Measurements from ENCODE around the gene ZNF714. TPM values are rescaled to one million over a fixed set of nuclear protein-coding genes. Genes with fewer than 3 reads are reported as not detected.
"Not testable (repeated sequence)": the region's sequence is repeated elsewhere in the genome, so short reads cannot be mapped to it uniquely, and the experiment has no call there.

The ZNF714 gene
- total RNA-seq, 1 experiment from 2014 or later, result 8.8 TPM

GRCh38 chr19:21134934-21135366 lies 52.9 kb downstream of the ZNF714 start:
- no peaks in the 10 kb centered on the region for H3K36me3 ChIP-seq (ENCODE audit: low read depth, low read length)
- no TSS peak for BruUV-seq (replicated peaks)
- DNase-seq, result no peak
- no peaks in the 10 kb centered on the region for H4K20me1 ChIP-seq (ENCODE audit: low read length)
- H3K4me3 ChIP-seq (ENCODE audit: low read length), result no peak overlapping the region
- H3K79me2 ChIP-seq (ENCODE audit: low read length), result no peaks in the 10 kb centered on the region
- no peak for ATAC-seq
- H3K9me3 ChIP-seq (ENCODE audit: low read length), result no peaks in the 10 kb centered on the region
- H3K9ac ChIP-seq (ENCODE audit: low read length), result no peak overlapping the region
- no peak overlapping the region for H3K4me2 ChIP-seq (ENCODE audit: low read length)
- H3K4me1 ChIP-seq (ENCODE audit: insufficient read depth, low read length), result no peaks in the 10 kb centered on the region
- intact Hi-C loops (cut with micrococcal nuclease), result no loop called here
- no peaks in the 10 kb centered on the region for H3K27me3 ChIP-seq (ENCODE audit: low read length)
- H2AFZ ChIP-seq (ENCODE audit: low read length), result no peak overlapping the region
- H3F3A ChIP-seq (ENCODE audit: low read length, unreplicated experiment), result no peaks in the 10 kb centered on the region
- ChIA-PET CTCF (no interaction called here), POLR2A (ENCODE audit: unreplicated experiment) (no interaction called here)
- no peak for TF ChIP-seq EZH2phosphoT487 (IDR thresholded peaks at IDR 0.05; ENCODE audit: borderline replicate concordance, low read length)
- TF ChIP-seq, protein P1, sequence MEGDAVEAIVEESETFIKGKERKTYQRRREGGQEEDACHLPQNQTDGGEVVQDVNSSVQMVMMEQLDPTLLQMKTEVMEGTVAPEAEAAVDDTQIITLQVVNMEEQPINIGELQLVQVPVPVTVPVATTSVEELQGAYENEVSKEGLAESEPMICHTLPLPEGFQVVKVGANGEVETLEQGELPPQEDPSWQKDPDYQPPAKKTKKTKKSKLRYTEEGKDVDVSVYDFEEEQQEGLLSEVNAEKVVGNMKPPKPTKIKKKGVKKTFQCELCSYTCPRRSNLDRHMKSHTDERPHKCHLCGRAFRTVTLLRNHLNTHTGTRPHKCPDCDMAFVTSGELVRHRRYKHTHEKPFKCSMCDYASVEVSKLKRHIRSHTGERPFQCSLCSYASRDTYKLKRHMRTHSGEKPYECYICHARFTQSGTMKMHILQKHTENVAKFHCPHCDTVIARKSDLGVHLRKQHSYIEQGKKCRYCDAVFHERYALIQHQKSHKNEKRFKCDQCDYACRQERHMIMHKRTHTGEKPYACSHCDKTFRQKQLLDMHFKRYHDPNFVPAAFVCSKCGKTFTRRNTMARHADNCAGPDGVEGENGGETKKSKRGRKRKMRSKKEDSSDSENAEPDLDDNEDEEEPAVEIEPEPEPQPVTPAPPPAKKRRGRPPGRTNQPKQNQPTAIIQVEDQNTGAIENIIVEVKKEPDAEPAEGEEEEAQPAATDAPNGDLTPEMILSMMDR (conservative IDR thresholded peaks at IDR 0.05; ENCODE audit: low read depth, low read length), result no peak
- TF ChIP-seq EZH2 (IDR thresholded peaks at IDR 0.05; ENCODE audit: low read length, unreplicated experiment), result no peak
- no peak overlapping the region for H3K27ac ChIP-seq (ENCODE audit: low read length)
- no peaks in the 10 kb centered on the region for H3K9me2 ChIP-seq (replicated peaks; ENCODE audit: low read length)

DNA sequence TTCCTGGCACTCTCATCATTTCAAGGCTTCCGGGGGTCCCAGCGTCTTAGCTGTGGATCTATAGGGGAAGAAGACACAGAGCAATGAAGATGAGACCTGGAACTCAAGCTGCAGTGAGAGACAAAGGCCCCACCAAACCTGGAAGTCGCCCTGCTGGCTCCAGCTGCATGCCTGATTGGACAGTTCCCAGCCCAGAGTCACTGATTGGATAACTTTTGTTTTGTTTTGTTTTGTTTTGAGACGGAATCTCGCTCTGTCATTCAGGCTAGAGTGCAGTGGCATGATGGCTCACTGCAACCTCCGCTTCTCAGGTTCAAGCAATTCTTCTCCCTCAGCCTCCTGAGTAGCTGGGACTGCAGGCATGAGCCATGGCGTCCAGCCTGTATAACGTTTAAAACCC lies 53.4 kb downstream of the ZNF714 start:
- ATAC-seq, result no peak
- H3K36me3 ChIP-seq (ENCODE audit: low read depth, low read length), result no peaks in the 10 kb centered on the region
- H3K27me3 ChIP-seq (ENCODE audit: low read length), result no peaks in the 10 kb centered on the region
- H3K4me2 ChIP-seq (ENCODE audit: low read length), result no peak overlapping the region
- ChIA-PET CTCF (no interaction called here), POLR2A (ENCODE audit: unreplicated experiment) (no interaction called here)
- TF ChIP-seq EZH2phosphoT487 (IDR thresholded peaks at IDR 0.05; ENCODE audit: borderline replicate concordance, low read length) (no peak), EZH2 (IDR thresholded peaks at IDR 0.05; ENCODE audit: low read length, unreplicated experiment) (no peak)
- TF ChIP-seq, protein P1 (conservative IDR thresholded peaks at IDR 0.05; ENCODE audit: low read depth, low read length), result no peak
- H3K9me3 ChIP-seq (ENCODE audit: low read length), result no peaks in the 10 kb centered on the region
- no peaks in the 10 kb centered on the region for H3K4me1 ChIP-seq (ENCODE audit: insufficient read depth, low read length)
- no peak overlapping the region for H3K9ac ChIP-seq (ENCODE audit: low read length)
- H2AFZ ChIP-seq (ENCODE audit: low read length), result no peak overlapping the region
- no peak overlapping the region for H3K4me3 ChIP-seq (ENCODE audit: low read length)
- no peaks in the 10 kb centered on the region for H3F3A ChIP-seq (ENCODE audit: low read length, unreplicated experiment)
- H3K27ac ChIP-seq (ENCODE audit: low read length), result no peak overlapping the region
- DNase-seq, result no peak
- intact Hi-C loops (cut with micrococcal nuclease), result no loop called here
- H4K20me1 ChIP-seq (ENCODE audit: low read length), result no peaks in the 10 kb centered on the region
- no peaks in the 10 kb centered on the region for H3K9me2 ChIP-seq (replicated peaks; ENCODE audit: low read length)
- H3K79me2 ChIP-seq (ENCODE audit: low read length), result no peaks in the 10 kb centered on the region
- no TSS peak for BruUV-seq (replicated peaks)

DNA sequence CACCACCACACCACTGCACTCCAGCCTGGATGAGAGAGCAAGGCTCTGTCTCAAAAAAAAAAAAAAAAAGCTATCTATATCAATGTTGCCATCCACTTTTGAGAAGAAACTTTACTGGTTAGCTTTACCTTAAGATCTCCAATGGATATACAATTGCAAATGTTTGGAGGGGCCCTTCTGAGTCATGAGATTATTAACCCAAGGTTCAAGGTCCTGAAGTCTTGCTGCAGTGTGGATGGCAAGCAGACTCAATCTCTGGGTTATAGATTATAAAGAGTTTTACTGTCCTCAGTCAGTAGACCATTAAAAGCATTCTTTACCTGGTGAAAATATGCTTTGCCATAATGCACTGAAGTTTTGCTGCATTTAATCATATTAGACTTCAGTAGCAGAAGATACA lies 56.1 kb downstream of the ZNF714 start:
- DNase-seq (no peak), ATAC-seq (no peak)
- Histone ChIP-seq H3K27ac (ENCODE audit: low read length) (no peak overlapping the region), H3K79me2 (ENCODE audit: low read length) (peaks cover 13% of the 10 kb centered on the region), H4K20me1 (ENCODE audit: low read length) (no peaks in the 10 kb centered on the region), H3F3A (ENCODE audit: low read length, unreplicated experiment) (no peaks in the 10 kb centered on the region), H3K4me2 (ENCODE audit: low read length) (no peak overlapping the region), H3K27me3 (ENCODE audit: low read length) (no peaks in the 10 kb centered on the region), H3K4me1 (ENCODE audit: insufficient read depth, low read length) (0 out of 2 replicates have a peak, but pooled peaks cover 6% of the 10 kb centered on the region), H3K9ac (ENCODE audit: low read length) (no peak overlapping the region), H3K36me3 (ENCODE audit: low read depth, low read length) (0 out of 2 replicates have a peak, but pooled peaks cover under 1% of the 10 kb centered on the region), H2AFZ (ENCODE audit: low read length) (no peak overlapping the region), H3K9me3 (ENCODE audit: low read length) (no peaks in the 10 kb centered on the region), H3K4me3 (ENCODE audit: low read length) (no peak overlapping the region), H3K9me2 (replicated peaks; ENCODE audit: low read length) (no peaks in the 10 kb centered on the region)
- intact Hi-C loops (cut with micrococcal nuclease), result no loop called here
- TF ChIP-seq, protein P1 (conservative IDR thresholded peaks at IDR 0.05; ENCODE audit: low read depth, low read length), result no peak
- TF ChIP-seq EZH2 (IDR thresholded peaks at IDR 0.05; ENCODE audit: low read length, unreplicated experiment) (no peak), EZH2phosphoT487 (IDR thresholded peaks at IDR 0.05; ENCODE audit: borderline replicate concordance, low read length) (no peak)
- ChIA-PET CTCF (no interaction called here), POLR2A (ENCODE audit: unreplicated experiment) (no interaction called here)
- no TSS peak for BruUV-seq (replicated peaks)

DNA sequence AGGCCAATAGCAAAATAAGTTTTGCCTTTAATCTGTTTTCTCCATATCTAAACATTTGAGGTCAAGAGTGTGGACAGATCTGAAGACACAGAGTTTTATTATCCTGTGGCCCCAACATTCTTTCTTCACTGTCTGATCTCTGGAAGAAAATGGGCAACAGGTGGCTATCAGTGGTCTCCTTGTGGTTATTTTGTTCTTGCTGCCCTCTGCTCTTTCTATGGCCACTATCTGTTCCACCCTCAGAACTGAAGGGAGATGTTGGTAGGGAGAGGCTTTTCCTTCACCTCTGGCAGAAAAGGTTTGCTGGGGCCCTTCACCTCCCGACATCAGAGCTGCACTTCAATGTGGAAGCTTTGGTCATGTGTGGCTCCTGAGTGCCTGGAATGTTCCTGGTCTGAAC lies 59.0 kb downstream of the ZNF714 start:
- DNase-seq; H3K4me1 ChIP-seq (ENCODE audit: insufficient read depth, low read length); H3K4me3 ChIP-seq (ENCODE audit: low read length); POLR2A ChIA-PET (ENCODE audit: unreplicated experiment); BruUV-seq (replicated peaks); H3K27me3 ChIP-seq (ENCODE audit: low read length); ATAC-seq; CTCF ChIA-PET; intact Hi-C loops (cut with micrococcal nuclease); H3F3A ChIP-seq (ENCODE audit: low read length, unreplicated experiment); H3K27ac ChIP-seq (ENCODE audit: low read length); H3K4me2 ChIP-seq (ENCODE audit: low read length); H3K9me2 ChIP-seq (replicated peaks; ENCODE audit: low read length); H3K9ac ChIP-seq (ENCODE audit: low read length); H4K20me1 ChIP-seq (ENCODE audit: low read length): not testable (repeated sequence)
- Histone ChIP-seq H3K9me3 (ENCODE audit: low read length) (0 out of 2 replicates have a peak, but pooled peaks cover 11% of the 10 kb centered on the region), H2AFZ (ENCODE audit: low read length) (0 out of 2 replicates have a peak overlapping the region, but pooled peaks have one; percentile 15), H3K36me3 (ENCODE audit: low read depth, low read length) (peaks cover 26% of the 10 kb centered on the region), H3K79me2 (ENCODE audit: low read length) (peaks cover 18% of the 10 kb centered on the region)

Data from PC-3 (cell line).